Measurements from ENCODE around the gene P3H4.
"Not testable (repeated sequence)": the region's sequence is repeated elsewhere in the genome, so short reads cannot be mapped to it uniquely, and the experiment has no call there.

The P3H4 gene

GRCh38 chr17:41777574-41778188, 34.1 kb downstream of the P3H4 start:
- Histone ChIP-seq H3K4me1 (ENCODE audit: control insufficient read depth in 1 of 2, insufficient read depth in 2 of 2, low read length in 2 of 2) (peaks cover 58 to 71% of the 10 kb centered on the region in 2 donors), H3K27ac (ENCODE audit: low read depth, low read length) (peak overlapping the region; percentile 83), H3K27me3 (ENCODE audit: control insufficient read depth in 1 of 2, insufficient read depth in 2 of 2, low read length in 2 of 2) (no peaks in the 10 kb centered on the region), H3K9ac (ENCODE audit: low read depth in 1 of 2, low read length in 2 of 2) (peak overlapping the region; percentile 51 to 60), H3K4me3 (ENCODE audit: low read depth in 1 of 2, low read length in 2 of 2) (peak overlapping the region in 1 of 2 donors; percentile 40), H3K36me3 (ENCODE audit: control insufficient read depth in 1 of 2, insufficient read depth in 2 of 2, low read length in 2 of 2) (peaks cover 0 to 5% of the 10 kb centered on the region in 2 donors), H3K9me3 (ENCODE audit: control insufficient read depth in 1 of 2, low read length in 2 of 2) (no peaks in the 10 kb centered on the region)

- peaks cover 59 to 71% of the 10 kb centered on the region in 2 donors for H3K4me1 ChIP-seq (ENCODE audit: control insufficient read depth in 1 of 2, insufficient read depth in 2 of 2, low read length in 2 of 2)
- no peaks in the 10 kb centered on the region for H3K27me3 ChIP-seq (ENCODE audit: control insufficient read depth in 1 of 2, insufficient read depth in 2 of 2, low read length in 2 of 2)
- H3K27ac ChIP-seq (ENCODE audit: low read depth, low read length), result peak overlapping the region; percentile 83
- no peaks in the 10 kb centered on the region for H3K9me3 ChIP-seq (ENCODE audit: control insufficient read depth in 1 of 2, low read length in 2 of 2)
- peaks cover 0 to 1% of the 10 kb centered on the region in 2 donors for H3K36me3 ChIP-seq (ENCODE audit: control insufficient read depth in 1 of 2, insufficient read depth in 2 of 2, low read length in 2 of 2)
- H3K4me3 ChIP-seq (ENCODE audit: low read depth in 1 of 2, low read length in 2 of 2), result no peak overlapping the region
- H3K9ac ChIP-seq (ENCODE audit: low read depth in 1 of 2, low read length in 2 of 2), result peak overlapping the region; percentile 51 to 60
These were observed 34.6 kb downstream of the P3H4 start for GRCh38 chr17:41777157-41777573.

- H3K4me1 ChIP-seq (ENCODE audit: control insufficient read depth in 1 of 2, insufficient read depth in 2 of 2, low read length in 2 of 2), result peaks cover 58 to 70% of the 10 kb centered on the region in 2 donors
- H3K9ac ChIP-seq (ENCODE audit: low read depth in 1 of 2, low read length in 2 of 2), result peak overlapping the region; percentile 43 to 61
- not testable (repeated sequence) for H3K36me3 ChIP-seq (ENCODE audit: control insufficient read depth in 1 of 2, insufficient read depth in 2 of 2, low read length in 2 of 2); H3K4me3 ChIP-seq (ENCODE audit: low read depth in 1 of 2, low read length in 2 of 2); H3K9me3 ChIP-seq (ENCODE audit: control insufficient read depth in 1 of 2, low read length in 2 of 2); H3K27me3 ChIP-seq (ENCODE audit: control insufficient read depth in 1 of 2, insufficient read depth in 2 of 2, low read length in 2 of 2)
- peak overlapping the region; percentile 66 for H3K27ac ChIP-seq (ENCODE audit: low read depth, low read length)
These were observed 35.4 kb downstream of the P3H4 start for GRCh38 chr17:41776262-41776900.

- peak overlapping the region; percentile 43 to 61 for H3K9ac ChIP-seq (ENCODE audit: low read depth in 1 of 2, low read length in 2 of 2)
- peaks cover 8 to 10% of the 10 kb centered on the region in 2 donors for H3K36me3 ChIP-seq (ENCODE audit: control insufficient read depth in 1 of 2, insufficient read depth in 2 of 2, low read length in 2 of 2)
- peak overlapping the region; percentile 66 for H3K27ac ChIP-seq (ENCODE audit: low read depth, low read length)
- no peaks in the 10 kb centered on the region for H3K27me3 ChIP-seq (ENCODE audit: control insufficient read depth in 1 of 2, insufficient read depth in 2 of 2, low read length in 2 of 2)
- H3K9me3 ChIP-seq (ENCODE audit: control insufficient read depth in 1 of 2, low read length in 2 of 2), result no peaks in the 10 kb centered on the region
- no peak overlapping the region for H3K4me3 ChIP-seq (ENCODE audit: low read depth in 1 of 2, low read length in 2 of 2)
- peaks cover 57 to 70% of the 10 kb centered on the region in 2 donors for H3K4me1 ChIP-seq (ENCODE audit: control insufficient read depth in 1 of 2, insufficient read depth in 2 of 2, low read length in 2 of 2)
These were observed 36.1 kb downstream of the P3H4 start for GRCh38 chr17:41775394-41776226.

DNA sequence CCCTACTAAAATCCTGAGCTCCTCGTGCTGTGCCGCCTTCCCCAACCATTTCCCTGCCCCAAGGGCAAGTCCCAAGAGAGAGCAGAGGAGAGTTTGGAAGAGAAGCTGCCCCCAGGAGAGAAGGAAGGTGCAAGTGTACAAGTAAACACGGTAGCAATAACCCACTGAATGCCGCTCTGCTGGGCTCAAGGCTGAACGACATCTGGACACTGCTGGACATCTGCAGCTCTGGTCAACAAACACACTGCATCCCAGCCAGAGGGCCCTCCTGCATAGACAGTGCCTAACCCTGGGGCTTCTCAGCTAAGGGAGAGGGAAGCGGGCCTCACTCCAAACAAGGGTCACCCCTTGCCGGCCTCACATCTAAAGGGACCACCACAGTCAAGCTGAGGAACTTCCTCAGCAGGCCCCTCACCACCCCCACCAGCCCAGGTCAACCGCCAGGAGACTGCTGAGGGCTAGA, 38.0 kb downstream of the P3H4 start:
- Histone ChIP-seq H3K4me3 (ENCODE audit: low read depth in 1 of 2, low read length in 2 of 2) (peak overlapping the region; percentile 43 to 49), H3K27me3 (ENCODE audit: control insufficient read depth in 1 of 2, insufficient read depth in 2 of 2, low read length in 2 of 2) (no peaks in the 10 kb centered on the region), H3K9me3 (ENCODE audit: control insufficient read depth in 1 of 2, low read length in 2 of 2) (no peaks in the 10 kb centered on the region), H3K4me1 (ENCODE audit: control insufficient read depth in 1 of 2, insufficient read depth in 2 of 2, low read length in 2 of 2) (peaks cover 57 to 64% of the 10 kb centered on the region in 2 donors), H3K36me3 (ENCODE audit: control insufficient read depth in 1 of 2, insufficient read depth in 2 of 2, low read length in 2 of 2) (peaks cover 11 to 28% of the 10 kb centered on the region in 2 donors), H3K27ac (ENCODE audit: low read depth, low read length) (peak overlapping the region; percentile 94), H3K9ac (ENCODE audit: low read depth in 1 of 2, low read length in 2 of 2) (peak overlapping the region; percentile 76 to 78)

DNA sequence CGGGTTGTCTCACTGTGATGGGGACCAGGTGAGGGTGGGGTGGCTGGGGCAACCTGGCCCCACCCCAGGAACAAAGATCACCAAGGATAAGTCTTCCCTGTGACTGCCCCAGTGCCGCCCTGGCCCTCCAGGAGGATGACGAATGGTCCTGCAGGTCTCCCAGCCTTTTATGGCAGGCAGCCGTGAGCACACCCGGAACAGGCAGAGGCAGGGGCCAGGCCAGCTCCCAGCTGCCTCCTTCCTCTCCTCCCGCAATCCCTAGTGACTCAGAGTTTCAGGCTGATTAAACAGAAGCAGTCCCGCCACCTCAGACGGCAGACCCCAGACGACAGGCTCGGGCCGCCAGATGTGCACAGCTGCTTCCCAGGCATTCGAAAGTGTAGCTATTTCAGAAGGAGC, 38.6 kb downstream of the P3H4 start:
- peaks cover 57 to 62% of the 10 kb centered on the region in 2 donors for H3K4me1 ChIP-seq (ENCODE audit: control insufficient read depth in 1 of 2, insufficient read depth in 2 of 2, low read length in 2 of 2)
- peak overlapping the region; percentile 25 to 49 for H3K4me3 ChIP-seq (ENCODE audit: low read depth in 1 of 2, low read length in 2 of 2)
- H3K27ac ChIP-seq (ENCODE audit: low read depth, low read length), result peak overlapping the region; percentile 94
- peaks cover 15 to 33% of the 10 kb centered on the region in 2 donors for H3K36me3 ChIP-seq (ENCODE audit: control insufficient read depth in 1 of 2, insufficient read depth in 2 of 2, low read length in 2 of 2)
- no peaks in the 10 kb centered on the region for H3K9me3 ChIP-seq (ENCODE audit: control insufficient read depth in 1 of 2, low read length in 2 of 2)
- peak overlapping the region; percentile 76 to 79 for H3K9ac ChIP-seq (ENCODE audit: low read depth in 1 of 2, low read length in 2 of 2)
- no peaks in the 10 kb centered on the region for H3K27me3 ChIP-seq (ENCODE audit: control insufficient read depth in 1 of 2, insufficient read depth in 2 of 2, low read length in 2 of 2)

DNA sequence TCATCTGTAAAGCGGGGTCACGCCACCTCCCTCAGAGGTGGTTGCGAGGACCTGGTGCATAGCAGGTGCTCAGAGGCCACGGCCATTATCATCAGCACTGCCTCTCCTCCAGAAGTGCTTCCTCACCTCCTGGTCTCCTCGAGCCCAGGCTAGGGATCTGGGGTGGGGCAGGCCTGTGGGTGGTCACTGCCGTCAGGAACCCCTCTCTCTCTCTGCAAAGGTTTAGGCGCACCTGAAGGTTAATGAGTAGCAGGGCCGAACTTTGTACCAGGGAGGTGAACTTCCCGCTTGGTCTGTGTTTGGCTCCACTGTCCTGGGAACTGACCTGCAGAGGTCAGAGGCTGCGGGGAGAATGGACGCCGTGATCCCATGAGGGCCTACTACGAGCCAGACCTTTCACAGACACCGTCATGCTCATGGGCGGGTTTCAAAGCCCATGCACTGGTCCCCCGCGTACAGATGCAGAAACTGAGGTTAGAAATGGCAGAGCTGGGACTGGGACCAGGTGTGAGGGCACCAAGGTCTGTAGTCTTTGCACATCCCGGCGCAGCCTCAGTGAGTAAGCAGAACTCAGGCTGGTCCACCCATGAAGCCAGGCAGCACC, 39.1 kb downstream of the P3H4 start:
- Histone ChIP-seq H3K27ac (ENCODE audit: low read depth, low read length) (peak overlapping the region; percentile 91), H3K4me1 (ENCODE audit: control insufficient read depth in 1 of 2, insufficient read depth in 2 of 2, low read length in 2 of 2) (peaks cover 52 to 57% of the 10 kb centered on the region in 2 donors), H3K27me3 (ENCODE audit: control insufficient read depth in 1 of 2, insufficient read depth in 2 of 2, low read length in 2 of 2) (no peaks in the 10 kb centered on the region), H3K9ac (ENCODE audit: low read depth in 1 of 2, low read length in 2 of 2) (peak overlapping the region; percentile 76 to 79), H3K36me3 (ENCODE audit: control insufficient read depth in 1 of 2, insufficient read depth in 2 of 2, low read length in 2 of 2) (peaks cover 16 to 38% of the 10 kb centered on the region in 2 donors), H3K9me3 (ENCODE audit: control insufficient read depth in 1 of 2, low read length in 2 of 2) (no peaks in the 10 kb centered on the region), H3K4me3 (ENCODE audit: low read depth in 1 of 2, low read length in 2 of 2) (peak overlapping the region; percentile 25 to 48)

DNA sequence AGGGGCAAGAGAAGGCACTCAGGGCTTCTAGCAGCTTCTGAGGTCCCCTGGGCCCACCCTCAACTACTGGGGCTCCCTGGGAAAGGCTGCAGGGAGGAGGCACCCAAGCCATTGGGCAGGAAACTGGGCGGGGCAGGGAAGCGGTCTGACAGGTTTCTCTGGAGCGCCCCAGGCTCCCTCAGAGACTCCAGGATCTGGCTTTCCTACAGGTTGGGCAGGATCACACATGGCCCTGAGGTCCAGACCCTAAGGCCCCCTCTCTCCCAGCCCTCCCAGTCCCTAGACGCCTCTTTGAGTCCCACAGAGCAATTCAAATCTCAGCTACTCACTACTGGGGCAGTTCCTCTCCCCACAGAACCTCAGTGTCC, 39.5 kb downstream of the P3H4 start:
- Histone ChIP-seq H3K27ac (ENCODE audit: low read depth, low read length) (peak overlapping the region; percentile 91), H3K4me1 (ENCODE audit: control insufficient read depth in 1 of 2, insufficient read depth in 2 of 2, low read length in 2 of 2) (peaks cover 48 to 52% of the 10 kb centered on the region in 2 donors), H3K27me3 (ENCODE audit: control insufficient read depth in 1 of 2, insufficient read depth in 2 of 2, low read length in 2 of 2) (no peaks in the 10 kb centered on the region), H3K4me3 (ENCODE audit: low read depth in 1 of 2, low read length in 2 of 2) (peak overlapping the region; percentile 25 to 48), H3K9ac (ENCODE audit: low read depth in 1 of 2, low read length in 2 of 2) (peak overlapping the region; percentile 76 to 79), H3K9me3 (ENCODE audit: control insufficient read depth in 1 of 2, low read length in 2 of 2) (no peaks in the 10 kb centered on the region), H3K36me3 (ENCODE audit: control insufficient read depth in 1 of 2, insufficient read depth in 2 of 2, low read length in 2 of 2) (peaks cover 21 to 43% of the 10 kb centered on the region in 2 donors)

GRCh38 chr17:41771389-41772206, 40.2 kb downstream of the P3H4 start:
- no peak overlapping the region for H3K4me3 ChIP-seq (ENCODE audit: low read depth in 1 of 2, low read length in 2 of 2)
- H3K36me3 ChIP-seq (ENCODE audit: control insufficient read depth in 1 of 2, insufficient read depth in 2 of 2, low read length in 2 of 2), result peaks cover 23 to 48% of the 10 kb centered on the region in 2 donors
- peak overlapping the region; percentile 91 for H3K27ac ChIP-seq (ENCODE audit: low read depth, low read length)
- no peaks in the 10 kb centered on the region for H3K9me3 ChIP-seq (ENCODE audit: control insufficient read depth in 1 of 2, low read length in 2 of 2)
- no peaks in the 10 kb centered on the region for H3K27me3 ChIP-seq (ENCODE audit: control insufficient read depth in 1 of 2, insufficient read depth in 2 of 2, low read length in 2 of 2)
- peaks cover 44 to 46% of the 10 kb centered on the region in 2 donors for H3K4me1 ChIP-seq (ENCODE audit: control insufficient read depth in 1 of 2, insufficient read depth in 2 of 2, low read length in 2 of 2)
- H3K9ac ChIP-seq (ENCODE audit: low read depth in 1 of 2, low read length in 2 of 2), result peak overlapping the region; percentile 76 to 79

All from duodenal mucosa (tissue), 2 donors.